Cerebellar cortex (tissue), 1 donor: ENCODE measurements around the gene KRT16.
"Not testable (repeated sequence)": the region's sequence is repeated elsewhere in the genome, so short reads cannot be mapped to it uniquely, and the experiment has no call there.

Source experiments
- DNase-seq: peaks from one replicate; pipeline ENCODE4 v3.0.0-alpha.2; 2015; ENCODE audit warnings: low spot score

KRT16 gene

GRCh38 chr17:41583137-41584127, 29.1 kb downstream of the KRT16 start:
- DNase-seq = no peak

- not testable (repeated sequence) for DNase-seq
Observed at GRCh38 chr17:41582061-41582968, 30.3 kb downstream of the KRT16 start.

- no peak for DNase-seq
Observed at GRCh38 chr17:41581366-41582060, 31.1 kb downstream of the KRT16 start.

GRCh38 chr17:41580687-41581365, 31.7 kb downstream of the KRT16 start:
- no peak for DNase-seq

GRCh38 chr17:41580244-41580575, 32.4 kb downstream of the KRT16 start:
- no peak for DNase-seq

- peak; percentile 69 for DNase-seq
Observed at GRCh38 chr17:41579484-41580243, 32.9 kb downstream of the KRT16 start.

GRCh38 chr17:41578971-41579370, 33.6 kb downstream of the KRT16 start:
- DNase-seq = no peak

- DNase-seq = no peak
Observed at GRCh38 chr17:41578538-41578937, 34.0 kb downstream of the KRT16 start.

- DNase-seq = not testable (repeated sequence)
Observed at GRCh38 chr17:41576740-41577139, 35.8 kb downstream of the KRT16 start.

- DNase-seq = no peak
Observed at GRCh38 chr17:41575336-41575735, 37.2 kb downstream of the KRT16 start.

- DNase-seq = no peak
Observed at GRCh38 chr17:41571561-41572434, 40.8 kb downstream of the KRT16 start, which contains the start of gene KRT9. Gene KRT9 (minus strand): TSS chr17:41572059. CDS start chr17:41571992, 67 bp downstream.

GRCh38 chr17:41567317-41567716, 45.2 kb downstream of the KRT16 start:
- DNase-seq = no peak

GRCh38 chr17:41565338-41565737, 47.2 kb downstream of the KRT16 start:
- no peak for DNase-seq

- no peak for DNase-seq
Observed at GRCh38 chr17:41563607-41564170, 48.9 kb downstream of the KRT16 start.

- no peak for DNase-seq
Observed at GRCh38 chr17:41561554-41561953, 51.0 kb downstream of the KRT16 start.
